NCI-H128 (cell line): Measurements from ENCODE around the gene OR51F1.
"Not testable (repeated sequence)": the region's sequence is repeated elsewhere in the genome, so short reads cannot be mapped to it uniquely, and the experiment has no call there.

ENCODE experiments used
- DNase-seq: peaks from one replicate; lab custom pipeline; 2025; ENCODE audit not compliant: unreplicated experiment; lab: John Stamatoyannopoulos, UW

The OR51F1 gene, protein sequence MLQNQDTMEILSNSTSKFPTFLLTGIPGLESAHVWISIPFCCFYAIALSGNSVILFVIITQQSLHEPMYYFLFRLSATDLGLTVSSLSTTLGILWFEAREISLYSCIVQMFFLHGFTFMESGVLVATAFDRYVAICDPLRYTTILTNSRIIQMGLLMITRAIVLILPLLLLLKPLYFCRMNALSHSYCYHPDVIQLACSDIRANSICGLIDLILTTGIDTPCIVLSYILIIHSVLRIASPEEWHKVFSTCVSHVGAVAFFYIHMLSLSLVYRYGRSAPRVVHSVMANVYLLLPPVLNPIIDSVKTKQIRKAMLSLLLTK

DNA sequence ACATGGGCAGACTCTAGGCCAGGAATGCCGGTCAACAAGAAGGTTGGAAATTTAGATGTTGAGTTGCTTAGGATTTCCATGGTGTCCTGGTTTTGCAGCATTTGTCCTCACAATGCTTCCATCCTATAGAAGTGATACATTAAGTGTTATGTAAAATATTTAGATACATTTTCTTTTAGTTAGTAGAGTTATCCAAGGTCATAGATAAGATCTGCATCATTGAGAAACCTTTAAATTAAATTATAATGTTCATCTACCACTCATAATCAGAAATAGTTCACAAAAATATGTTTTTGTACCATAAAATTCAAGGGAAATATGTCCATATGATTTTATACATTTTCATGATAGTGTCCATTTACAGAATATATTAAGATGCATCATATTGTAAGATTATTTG lies at the start of gene OR51F1:
Gene OR51F1 (minus strand): TSS at position 101 of the 400 bp plus-strand sequence. CDS start 0 bp downstream, at position 101.
- no peak for DNase-seq

DNA sequence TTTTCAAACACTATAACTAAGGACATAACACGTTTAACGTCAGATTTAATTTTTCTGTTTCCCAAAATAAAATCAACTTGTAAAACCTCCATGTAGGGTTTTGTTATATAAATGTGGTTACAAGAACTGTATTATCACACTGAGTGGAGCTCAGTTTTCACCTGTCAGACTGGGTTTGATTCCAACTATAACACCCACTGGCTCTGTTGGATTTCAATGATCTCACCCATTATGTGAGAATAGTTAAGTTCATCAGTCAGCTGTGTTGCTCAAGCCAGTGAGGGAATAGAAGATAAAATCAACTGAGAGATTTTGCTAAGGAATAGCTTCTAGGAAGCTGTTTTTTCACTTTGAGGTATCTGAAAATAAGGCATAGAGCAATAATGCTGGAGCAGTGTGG lies 39.5 kb upstream of the OR51F1 start:
- DNase-seq = no peak

DNA sequence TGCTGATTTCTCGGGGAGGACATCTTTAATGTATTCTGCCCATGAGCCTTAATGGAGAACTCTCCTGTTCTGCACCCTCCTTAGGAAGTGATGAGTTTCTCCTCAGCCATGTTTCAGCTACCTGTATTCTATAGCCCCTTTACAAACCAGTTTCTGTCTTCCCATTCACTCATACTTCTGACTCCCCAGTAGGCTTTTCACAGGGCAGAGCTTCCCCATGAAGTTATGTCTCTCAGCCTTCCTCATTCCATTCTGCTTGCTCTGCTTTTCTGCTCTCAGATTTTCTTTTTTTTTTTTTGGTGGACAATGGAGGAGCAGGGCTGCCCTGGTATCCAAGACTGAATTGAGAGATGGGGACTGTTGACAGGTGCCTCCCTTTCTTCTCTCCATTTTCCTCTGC lies 38.7 kb upstream of the OR51F1 start:
- DNase-seq = no peak

DNA sequence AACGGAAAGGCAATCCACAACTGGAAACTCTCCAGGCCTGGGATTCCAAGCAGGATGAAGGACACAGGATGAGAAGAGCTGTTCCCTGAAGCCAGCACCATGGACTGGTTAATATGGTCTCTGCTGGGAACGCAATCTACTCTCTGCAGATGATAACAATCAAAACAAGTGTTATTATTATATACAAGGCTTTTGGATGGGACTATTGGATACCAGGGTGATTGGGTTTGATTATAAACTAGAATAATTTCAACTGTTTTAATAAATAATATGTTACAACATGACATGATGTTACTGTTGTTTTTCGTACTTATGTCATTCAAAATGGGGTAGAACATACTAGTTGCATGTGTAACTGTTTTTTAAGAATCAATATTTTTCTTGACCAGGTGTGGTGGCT lies 34.5 kb upstream of the OR51F1 start, which contains the start of gene OR52R1:
Gene OR52R1 (minus strand): TSS at position 101 of the 400 bp plus-strand sequence. CDS start 0 bp downstream, at position 101.
- no peak for DNase-seq

DNA sequence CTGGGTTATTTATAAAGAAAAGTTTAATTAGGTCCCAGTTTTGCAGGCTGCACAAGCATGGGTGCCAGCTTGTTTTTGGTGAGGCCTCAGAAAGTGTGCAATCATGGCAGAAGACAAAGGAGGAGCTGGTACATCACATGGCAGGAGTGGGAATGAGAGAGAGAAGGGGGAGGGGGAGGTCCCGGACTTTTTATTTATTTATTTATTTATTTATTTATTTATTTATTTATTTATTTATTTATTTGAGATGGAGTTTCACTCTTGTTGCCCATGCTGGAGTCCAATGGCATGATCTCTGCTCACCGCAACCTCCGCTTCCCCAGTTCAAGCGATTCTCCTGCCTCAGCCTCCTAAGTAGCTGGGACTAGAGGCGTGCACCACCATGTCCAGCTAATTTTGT lies 31.6 kb upstream of the OR51F1 start:
- not testable (repeated sequence) for DNase-seq

DNA sequence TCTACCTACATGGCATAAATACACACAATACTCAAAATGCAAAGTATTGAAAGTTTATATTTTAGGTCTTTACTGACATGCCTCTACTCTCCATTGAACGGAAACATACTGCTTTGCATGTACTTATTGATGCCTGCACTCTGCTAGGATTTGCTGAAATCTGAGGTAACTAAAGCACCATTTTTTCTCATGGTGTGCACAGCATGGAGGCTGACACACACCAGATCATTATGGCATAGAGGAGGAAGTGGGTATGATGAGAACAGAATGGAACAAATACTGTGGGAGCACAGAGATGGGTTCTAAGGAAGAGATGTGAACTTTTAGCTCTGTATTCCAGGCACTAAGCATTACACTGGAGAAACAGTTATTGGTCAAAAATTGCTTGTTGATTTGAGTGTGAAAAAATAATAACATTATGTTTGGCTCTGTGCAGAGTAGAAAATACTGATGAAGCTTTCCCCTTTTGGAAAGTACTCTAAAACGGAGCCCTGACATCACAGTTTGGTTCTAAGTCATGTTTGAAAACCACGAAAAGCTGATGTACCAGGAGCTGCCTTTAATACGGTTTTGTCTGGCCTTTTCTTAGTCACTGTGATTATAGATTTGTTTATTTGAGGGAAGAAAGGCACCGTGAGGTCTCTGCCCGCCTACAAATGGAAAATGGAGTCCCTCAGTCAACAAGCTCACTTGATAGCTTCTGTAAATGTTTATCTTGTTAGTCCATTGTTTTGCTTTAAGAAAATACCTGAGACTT lies 28.9 kb upstream of the OR51F1 start:
- no peak for DNase-seq

DNA sequence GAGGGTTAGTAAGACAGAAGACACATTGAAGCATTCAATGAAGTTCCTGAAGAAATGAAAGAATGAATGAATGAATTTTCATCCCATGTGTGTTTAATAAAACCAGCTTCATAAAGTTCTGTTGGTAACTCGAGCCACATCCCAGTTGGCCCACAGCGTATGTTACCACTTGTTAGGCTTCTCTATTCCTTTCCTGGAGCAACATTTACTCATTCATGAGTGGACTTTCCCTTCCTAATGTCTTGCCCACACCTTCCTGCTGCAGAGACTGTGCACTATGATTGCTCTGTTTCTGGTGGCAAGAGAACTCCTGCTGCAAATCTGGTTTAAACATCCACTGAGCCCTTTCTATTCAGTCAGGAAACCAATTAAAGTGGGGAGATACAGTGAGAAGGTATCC lies 27.5 kb upstream of the OR51F1 start:
- no peak for DNase-seq

DNA sequence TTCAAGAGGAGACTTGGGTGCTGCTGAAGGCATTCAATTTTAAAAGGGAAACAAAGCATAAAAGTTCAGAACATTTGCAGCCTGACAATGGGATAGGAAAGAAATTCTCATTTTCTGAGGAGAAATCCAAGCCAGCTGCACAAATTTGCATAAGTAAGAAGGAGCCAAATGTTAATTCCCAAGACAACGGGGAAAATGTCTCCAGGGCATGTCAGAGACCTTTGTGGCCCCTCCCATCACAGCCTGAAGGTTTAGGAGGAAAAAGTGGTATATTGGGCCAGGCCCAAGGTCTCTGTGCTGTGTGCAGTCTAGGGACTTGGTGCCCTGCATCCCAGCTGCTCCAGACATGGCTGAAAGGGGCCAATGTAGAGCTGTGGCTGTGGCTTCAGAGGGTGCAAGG lies 12.7 kb upstream of the OR51F1 start:
- DNase-seq = no peak

DNA sequence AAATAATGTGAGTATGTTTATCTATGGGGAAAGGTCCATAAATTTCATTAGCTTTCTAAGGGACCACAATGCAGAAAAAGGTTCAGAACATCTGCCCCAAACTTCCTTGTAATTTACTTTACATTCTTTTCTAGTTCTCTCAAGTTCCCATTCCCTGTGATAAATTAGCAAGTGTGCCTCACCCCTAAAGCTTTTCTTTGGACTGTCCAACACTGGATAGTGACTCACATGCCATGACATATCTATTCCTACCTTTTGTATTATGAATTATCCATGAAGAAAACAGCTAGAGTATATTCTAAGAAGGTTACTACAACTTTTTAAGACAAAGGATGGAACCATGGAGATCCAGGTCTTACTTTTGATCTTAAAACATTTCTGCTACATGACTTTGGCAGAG lies 1.6 kb downstream of the OR51F1 start:
- no peak for DNase-seq

DNA sequence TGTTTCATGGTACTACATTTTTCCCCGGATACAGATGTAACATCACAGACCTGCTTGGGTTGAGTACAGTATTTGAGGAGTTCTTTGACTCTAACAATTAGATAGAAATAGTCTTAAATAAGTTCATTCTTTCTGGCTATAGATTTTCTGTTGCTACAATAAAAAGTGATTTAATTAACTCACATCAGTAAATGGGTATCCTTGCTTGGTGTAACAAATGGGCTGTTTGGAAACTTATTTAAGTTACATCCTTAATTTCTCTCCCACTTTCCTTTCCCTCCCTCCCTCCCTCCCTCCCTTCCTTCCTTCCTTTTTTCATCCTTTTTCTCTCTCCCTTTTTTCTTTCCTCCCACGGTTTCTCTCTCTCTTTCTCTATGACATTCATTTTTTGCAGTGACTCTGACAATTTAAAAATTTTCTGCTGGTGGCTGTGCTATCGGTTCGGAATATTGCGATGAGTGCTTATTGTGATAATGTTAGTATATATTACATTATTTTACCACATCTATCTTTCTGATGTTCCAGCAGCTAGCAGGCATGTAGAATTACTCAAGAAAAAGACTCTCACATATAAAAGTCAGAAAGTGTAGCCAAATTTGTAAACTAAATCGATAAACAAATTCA lies 3.2 kb downstream of the OR51F1 start:
- no peak for DNase-seq

DNA sequence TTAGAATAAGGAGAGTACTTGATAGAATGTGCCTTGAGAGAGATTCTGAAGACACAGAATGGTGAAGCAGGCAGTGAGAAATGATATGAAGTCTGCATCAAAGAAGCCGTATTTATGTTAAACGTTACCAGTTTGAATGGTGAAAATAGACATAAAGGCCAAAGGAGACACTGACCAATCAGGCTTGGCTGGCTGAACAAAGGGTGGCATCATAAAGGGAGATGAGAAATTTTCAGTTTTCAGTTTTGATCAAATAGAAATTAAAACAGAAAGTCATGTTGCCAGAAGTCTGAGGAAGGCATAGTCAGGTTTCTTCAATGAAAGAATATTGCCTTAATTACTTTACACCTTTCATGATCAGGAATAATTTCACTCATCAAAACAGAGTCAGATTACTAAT lies 6.6 kb downstream of the OR51F1 start:
- DNase-seq = no peak

DNA sequence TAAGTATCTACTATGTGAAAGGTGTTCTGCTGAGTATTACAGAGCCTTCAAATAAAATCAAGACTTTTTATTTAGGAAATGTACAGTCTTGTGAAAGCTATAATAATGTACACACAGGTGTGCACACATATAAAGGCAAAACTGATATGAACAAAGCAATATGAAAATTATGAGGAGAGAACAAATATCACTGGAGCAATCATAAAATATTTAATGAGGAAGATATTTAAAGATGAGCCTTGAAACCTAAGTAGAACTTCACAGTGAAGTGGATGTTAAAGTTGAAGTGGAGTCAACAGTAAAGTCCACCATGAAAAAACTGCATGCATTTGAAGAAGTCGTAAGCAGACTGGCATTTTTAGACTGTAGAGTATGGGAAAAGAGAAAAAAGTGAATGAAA lies 18.5 kb downstream of the OR51F1 start:
- DNase-seq = no peak

DNA sequence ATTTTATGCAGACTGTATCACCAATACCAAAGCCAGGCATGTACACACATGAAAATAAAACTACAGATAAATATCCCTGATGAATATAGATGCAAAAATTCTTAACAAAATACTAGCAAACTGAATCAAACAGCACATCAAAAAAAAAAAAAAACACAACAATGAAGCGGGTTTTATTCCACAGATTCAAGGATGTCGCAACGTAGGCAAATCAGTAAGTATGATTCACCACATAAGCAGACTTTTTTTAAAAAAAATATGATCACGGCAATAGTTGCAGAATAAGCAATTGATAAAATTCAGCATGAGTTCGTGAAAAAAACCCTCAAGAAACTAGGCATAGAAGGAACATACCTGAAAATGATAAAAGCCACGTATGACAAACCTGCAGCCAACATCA lies 21.3 kb downstream of the OR51F1 start:
- DNase-seq = no peak

DNA sequence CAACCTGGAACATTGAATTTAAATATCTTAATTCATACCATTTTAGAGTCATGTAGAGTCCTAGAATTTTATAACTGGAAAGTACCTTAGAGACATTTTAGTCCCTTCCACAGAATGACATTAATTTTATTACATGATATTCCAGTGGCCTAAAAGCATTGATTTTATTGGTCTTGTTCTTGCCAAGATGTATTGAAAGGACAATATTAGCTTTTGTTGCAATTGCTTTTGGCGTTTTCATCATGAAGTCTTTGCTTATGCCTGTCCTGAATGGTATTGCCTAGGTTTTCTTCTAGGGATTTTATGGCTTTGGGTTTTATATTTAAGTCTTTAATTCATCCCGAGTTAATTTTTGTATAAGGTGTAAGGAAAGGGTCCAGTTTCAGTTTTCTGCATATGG lies 29.0 kb downstream of the OR51F1 start:
- no peak for DNase-seq

DNA sequence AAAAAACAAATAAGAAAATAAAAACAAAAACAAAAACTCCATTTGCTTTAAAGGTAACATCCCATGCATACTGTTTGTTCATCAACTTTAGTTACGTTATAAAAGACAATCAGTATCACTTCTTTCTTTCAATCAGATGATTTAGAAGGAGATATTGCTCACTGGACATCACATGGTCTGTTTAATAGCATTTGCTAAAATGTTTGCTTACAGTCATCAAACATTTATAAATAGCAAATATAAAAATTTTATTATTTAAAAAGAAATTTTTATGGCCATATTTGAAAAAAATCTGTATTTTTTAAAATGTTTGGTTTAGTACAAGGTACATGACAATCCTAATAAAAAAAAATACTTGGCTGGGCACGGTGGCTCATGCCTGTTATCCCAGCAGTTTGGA lies 42.6 kb downstream of the OR51F1 start:
- DNase-seq = no peak

DNA sequence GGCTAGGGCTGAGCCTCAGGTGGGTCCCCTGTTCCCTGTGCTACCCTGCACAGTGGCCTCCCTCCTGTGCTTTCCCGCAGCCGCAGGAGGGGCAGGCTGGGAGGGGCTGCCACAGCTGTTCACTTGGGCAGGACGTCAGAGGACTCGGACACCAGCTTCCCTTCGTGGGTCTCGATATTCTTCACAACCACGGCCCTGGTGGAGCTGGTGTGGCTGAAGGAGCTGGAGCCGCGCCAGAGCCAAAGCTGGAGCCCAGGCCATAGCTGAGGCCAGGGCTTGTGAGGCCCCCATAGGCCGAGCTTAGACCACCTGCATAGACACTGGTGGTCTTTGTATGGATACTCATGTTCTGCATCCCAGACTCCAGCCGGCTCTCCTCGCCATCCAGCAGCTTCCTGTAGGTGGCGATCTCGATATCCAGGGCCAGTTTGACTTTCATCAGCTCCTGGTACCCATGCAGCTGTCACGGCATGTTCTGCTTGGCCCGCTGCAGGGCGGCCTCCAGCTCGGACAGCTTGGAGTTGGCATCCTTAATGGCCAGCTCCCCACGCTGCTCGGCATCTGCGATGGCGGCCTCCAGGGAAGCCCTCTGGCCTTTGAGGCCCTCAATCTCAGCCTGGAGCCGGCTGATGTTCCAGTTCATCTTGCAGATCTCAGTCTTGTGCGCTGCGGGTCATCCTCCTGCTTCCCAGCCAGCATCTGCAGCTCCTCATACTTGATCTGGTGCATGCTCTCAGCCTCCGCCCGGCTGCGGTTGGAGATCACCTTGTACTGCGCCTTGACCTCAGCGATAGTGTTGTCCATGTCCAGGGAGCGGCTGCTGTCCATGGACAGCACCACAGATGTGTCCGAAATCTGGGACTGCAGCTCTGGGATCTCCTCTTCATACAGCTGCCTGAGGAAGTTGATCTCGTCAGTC lies 46.9 kb downstream of the OR51F1 start:
- not testable (repeated sequence) for DNase-seq
